HCT116 (cell line): ENCODE results near the gene PLD6. TPM values are rescaled to one million over a fixed set of nuclear protein-coding genes. Genes with fewer than 3 reads are reported as not detected.

ENCODE experiments used
- ATAC-seq: fragments of 200-7000 bp; cut with Tn5 transposase; 2 replicates; pipeline ENCODE4 v1.9.1; 2020; ENCODE audit warnings: mild to moderate bottlenecking, moderate library complexity
- BruUV-seq: library from RNA; stranded (reverse); fragments of 400-500 nt; replicated peaks from 2 replicates; lab custom pipeline; 2021; lab: Mats Ljungman, UMichigan
- CTCF ChIA-PET: fragments of 300-600 bp; sonication (Branson Sonifier 250); formaldehyde crosslinking; loops from one replicate; lab custom pipeline; 2021; ENCODE audit warnings: antibody characterized with exemption; lab: Charles Lee
- POLR2A ChIA-PET: fragments of 300-600, 350-600 bp; sonication (Branson Sonifier 250); formaldehyde crosslinking; loops from one replicate; lab custom pipeline; 2021; ENCODE audit warnings: antibody characterized with exemption; lab: Charles Lee
- RAD21 ChIA-PET, 2 experiments: fragments of 300-600 bp; sonication (Branson Sonifier 250); formaldehyde crosslinking; loops; one replicate each; lab custom pipeline; 2023; ENCODE audit warnings: low total read pairs in 2 of 2; ENCODE audit not compliant: uncharacterized antibody in 2 of 2, unreplicated experiment in 2 of 2, low non-redundant PET in 1 of 2; lab: Charles Lee
- DNase-seq: peaks from one replicate; pipeline ENCODE4 v3.0.0-alpha.2; 2010; ENCODE audit warnings: low read depth, low spot score
- H2AFZ ChIP-seq: fragments of 200-600 bp; shearing (Covaris generic), sonication (generic); 2 replicates; pipeline ENCODE4 v1.6.1; 2017; ENCODE audit warnings: low read depth, mixed run types, mixed read lengths, antibody characterized with exemption, low read length; ENCODE audit not compliant: poor library complexity, severe bottlenecking
- H3K27ac ChIP-seq: 2 replicates; pipeline ENCODE4 v1.5.1; 2012; ENCODE audit warnings: low read depth, low read length
- H3K27me3 ChIP-seq: fragments of 200-600 bp; sonication (generic); 2 replicates; pipeline ENCODE4 v1.6.1; 2016; ENCODE audit warnings: mixed run types, low read length, mixed read lengths; ENCODE audit not compliant: insufficient read depth
- H3K36me3 ChIP-seq, 2 experiments: fragments of 200-500 bp in 1 of 2; fragments of 200-600 bp in 1 of 2; sonication (Bioruptor generic) in 1 of 2; sonication (generic) in 1 of 2; 2 replicates each; pipeline versions ENCODE4 v1.5.1 to v1.6.1; 2014 to 2016; ENCODE audit warnings: low read length in 2 of 2, inconsistent platforms in 1 of 2, mixed read lengths in 1 of 2, mixed run types in 1 of 2; ENCODE audit not compliant: insufficient read depth in 2 of 2, control insufficient read depth in 1 of 2
- H3K4me1 ChIP-seq, 2 experiments: fragments of 200-600 bp in 1 of 2; sonication (generic) in 1 of 2; 2 replicates each; pipeline versions ENCODE4 v1.5.1 to v1.6.1; 2012 to 2017; ENCODE audit warnings: low read length in 2 of 2, inconsistent platforms in 1 of 2, mild to moderate bottlenecking in 1 of 2, mixed read lengths in 1 of 2, mixed run types in 1 of 2, moderate library complexity in 1 of 2; ENCODE audit not compliant: insufficient read depth in 2 of 2, control insufficient read depth in 1 of 2
- H3K4me2 ChIP-seq: fragments of 200-600 bp; sonication (generic); 2 replicates; pipeline ENCODE4 v1.6.1; 2017; ENCODE audit warnings: mixed run types, low read length, mixed read lengths
- H3K4me3 ChIP-seq, 2 experiments: fragments of 200-600 bp in 1 of 2; sonication (generic) in 1 of 2; replicated peaks in 1 of 2; 2 replicates each; pipeline ENCODE4 v1.5.1; 2011 to 2016; ENCODE audit warnings: low read length in 2 of 2, control low read depth in 1 of 2, low read depth in 1 of 2, mild to moderate bottlenecking in 1 of 2, mixed read lengths in 1 of 2, mixed run types in 1 of 2
- H3K79me2 ChIP-seq: fragments of 200-600 bp; sonication (generic); 2 replicates; pipeline ENCODE4 v1.6.1; 2017; ENCODE audit warnings: mild to moderate bottlenecking, mixed run types, low read length, moderate library complexity, mixed read lengths; ENCODE audit not compliant: insufficient read depth
- H3K9ac ChIP-seq: fragments of 200-600 bp; sonication (generic); 2 replicates; pipeline ENCODE4 v1.6.1; 2016; ENCODE audit warnings: low read length, mixed read lengths
- H3K9me2 ChIP-seq: fragments of 200-600 bp; sonication (generic), shearing (Covaris generic); 2 replicates; pipeline ENCODE4 v1.6.1; 2017; ENCODE audit warnings: mixed run types, mild to moderate bottlenecking, moderate library complexity; ENCODE audit not compliant: insufficient read depth
- H3K9me3 ChIP-seq, 2 experiments: fragments of 200-500 bp in 1 of 2; fragments of 200-600 bp in 1 of 2; sonication (Bioruptor generic) in 1 of 2; sonication (generic) in 1 of 2; 2 replicates each; pipeline ENCODE4 v1.6.1; 2014 to 2017; ENCODE audit warnings: low read length in 2 of 2, mixed read lengths in 2 of 2, inconsistent platforms in 1 of 2, low read depth in 1 of 2, mild to moderate bottlenecking in 1 of 2, mixed run types in 1 of 2, moderate library complexity in 1 of 2; ENCODE audit not compliant: control insufficient read depth in 1 of 2, insufficient read depth in 1 of 2
- H4K20me1 ChIP-seq: fragments of 200-600 bp; sonication (generic), shearing (Covaris generic); 2 replicates; pipeline ENCODE4 v1.6.1; 2017; ENCODE audit warnings: mixed run types, mild to moderate bottlenecking, moderate library complexity; ENCODE audit not compliant: insufficient read depth
- ATF3 ChIP-seq: IDR thresholded peaks from 2 replicates; pipeline ENCODE4 v1.6.1; 2012
- CBX3 ChIP-seq: IDR thresholded peaks from 2 replicates; pipeline ENCODE4 v1.6.1; 2012; ENCODE audit warnings: low read depth
- CTCF ChIP-seq, 3 experiments: fragments of 200-600 bp in 1 of 3; sonication (generic) in 1 of 3; IDR thresholded peaks in 2 of 3; conservative IDR thresholded peaks in 1 of 3; 2 replicates each; pipeline ENCODE4 v1.5.1; 2012 to 2017; ENCODE audit warnings: low read depth in 2 of 3, low read length in 2 of 3, antibody characterized with exemption in 1 of 3, borderline replicate concordance in 1 of 3, control low read depth in 1 of 3, mild to moderate bottlenecking in 1 of 3, mixed read lengths in 1 of 3, mixed run types in 1 of 3, moderate library complexity in 1 of 3; ENCODE audit not compliant: insufficient read depth in 1 of 3
- ELF1 ChIP-seq: IDR thresholded peaks from 2 replicates; pipeline ENCODE4 v1.6.1; 2012; ENCODE audit warnings: low read depth, borderline replicate concordance
- FOSL1 ChIP-seq: IDR thresholded peaks from 2 replicates; pipeline ENCODE4 v1.6.1; 2012; ENCODE audit warnings: low read depth
- JUND ChIP-seq: IDR thresholded peaks from 2 replicates; pipeline ENCODE4 v1.6.1; 2012
- POLR2A ChIP-seq: IDR thresholded peaks from 2 replicates; pipeline ENCODE4 v1.7.0; 2011; ENCODE audit warnings: borderline replicate concordance; ENCODE audit not compliant: insufficient read depth, insufficient read length; ENCODE audit errors: extremely low read depth
- RAD21 ChIP-seq: IDR thresholded peaks from 2 replicates; pipeline ENCODE4 v1.6.1; 2012; ENCODE audit warnings: low read depth, mild to moderate bottlenecking
- SIN3A ChIP-seq: IDR thresholded peaks from 2 replicates; pipeline ENCODE4 v1.6.1; 2012; ENCODE audit warnings: low read depth
- YY1 ChIP-seq: IDR thresholded peaks from 2 replicates; pipeline ENCODE4 v1.6.1; 2011; ENCODE audit warnings: low read length, low read depth, moderate library complexity, mild to moderate bottlenecking; ENCODE audit not compliant: insufficient replicate concordance; ENCODE audit errors: extremely low read depth
- ZBTB33 ChIP-seq: IDR thresholded peaks from 2 replicates; pipeline ENCODE4 v1.6.1; 2011; ENCODE audit warnings: mild to moderate bottlenecking, low read length, moderate library complexity; ENCODE audit not compliant: insufficient replicate concordance; ENCODE audit errors: extremely low read depth
- ZFX ChIP-seq: fragments of 450-650 bp; IDR thresholded peaks from 2 replicates; pipeline ENCODE4 v1.6.1; 2017
- intact Hi-C: fragments of 100-400 bp; cut with micrococcal nuclease; formaldehyde crosslinking; loops from 2 replicates; pipeline ENCODE4 v1.10.0; 2022
- total RNA-seq: library from RNA; stranded (reverse); gene quantifications from one replicate; pipeline ENCODE4 v1.2.1, GENCODE V29; 2021; ENCODE audit not compliant: unreplicated experiment

PLD6 gene
- total RNA-seq, 1 experiment from 2014 or later = 15.6 TPM

- intact Hi-C loops = no loop called here
- CTCF ChIA-PET = no interaction called here
- H3K9me2 ChIP-seq = no peaks in the 10 kb centered on the region
- no peaks in the 10 kb centered on the region for H3K27me3 ChIP-seq
- no peaks in the 10 kb centered on the region for H4K20me1 ChIP-seq
- no peaks in the 10 kb centered on the region for H3K4me1 ChIP-seq
- H3K9ac ChIP-seq = no peak overlapping the region
- TF ChIP-seq ELF1 = no peak
- TF ChIP-seq RAD21 = no peak
- no peak for TF ChIP-seq ATF3
- no peak for TF ChIP-seq POLR2A
- no peak for TF ChIP-seq FOSL1
- TF ChIP-seq SIN3A = no peak
- no peak for TF ChIP-seq CTCF (IDR thresholded peaks at IDR 0.05 in 2 of 3, conservative IDR thresholded peaks at IDR 0.05 in 1 of 3; ENCODE audit: borderline replicate concordance in 1 of 3, insufficient read depth in 1 of 3, low read depth in 2 of 3, low read length in 2 of 3)
- no peak for TF ChIP-seq YY1
- TF ChIP-seq ZBTB33 = no peak
- no peak for TF ChIP-seq JUND
- no peak for TF ChIP-seq CBX3
- no peak for TF ChIP-seq ZFX
- ATAC-seq (no peak), DNase-seq (no peak)
- POLR2A ChIA-PET = no interaction called here
- RAD21 ChIA-PET = no interaction called here
- H3K79me2 ChIP-seq = no peaks in the 10 kb centered on the region
- no peak overlapping the region for H3K27ac ChIP-seq
- no peaks in the 10 kb centered on the region for H3K9me3 ChIP-seq
- no TSS peak for BruUV-seq
- H2AFZ ChIP-seq = no peak overlapping the region
- no peak overlapping the region for H3K4me3 ChIP-seq
- peaks cover 42 to 57% of the 10 kb centered on the region in 2 experiments for H3K36me3 ChIP-seq
- H3K4me2 ChIP-seq = no peak overlapping the region
Observed at GRCh38 chr17:17179371-17179827, 26.7 kb downstream of the PLD6 start.
